Measurements from ENCODE around the gene PAN3. TPM values are rescaled to one million over a fixed set of nuclear protein-coding genes. Genes with fewer than 3 reads are reported as not detected.

The PAN3 gene
- total and polyA plus RNA-seq, 2 experiments from 2014 or later: 27.4 to 58.2 TPM

- peaks cover 45% of the 10 kb centered on the region for H3K79me2 ChIP-seq (replicated peaks; ENCODE audit: insufficient read depth)
- Mint-ChIP-seq H3K27ac (peak overlapping the region; percentile 94), H3K36me3 (ENCODE audit: low read depth) (peaks cover 2% of the 10 kb centered on the region; the same call in 1 of the 3 replicates), H3K4me1 (peaks cover 30% of the 10 kb centered on the region), H3K9me3 (no peaks in the 10 kb centered on the region), H3K4me3 (peak overlapping the region; percentile 87), H3K27me3 (ENCODE audit: insufficient read depth, low read depth, poor library complexity) (peaks cover 10% of the 10 kb centered on the region)
- ATAC-seq (peak; percentile 13), DNase-seq (ENCODE audit: low spot score) (no peak)
- peak overlapping the region; percentile 99 for H3K27ac ChIP-seq (ENCODE audit: low read depth)
- no peaks in the 10 kb centered on the region for H3K27me3 ChIP-seq (ENCODE audit: insufficient read depth)
- no peaks in the 10 kb centered on the region for H4K20me1 ChIP-seq (replicated peaks; ENCODE audit: insufficient read depth)
- no peaks in the 10 kb centered on the region for H3K9me2 ChIP-seq (ENCODE audit: insufficient read depth)
- peaks cover 13% of the 10 kb centered on the region; the same call in 1 of the 2 replicates for H3F3A ChIP-seq (replicated peaks; ENCODE audit: low read depth)
- no peaks in the 10 kb centered on the region for H3K36me3 ChIP-seq (ENCODE audit: insufficient read depth)
- H3K4me2 ChIP-seq: peak overlapping the region; percentile 95
- peak overlapping the region; percentile 90 for H3K4me3 ChIP-seq
- TF ChIP-seq CTCF (conservative IDR thresholded peaks at IDR 0.05; ENCODE audit: low read depth in 2 of 2) (no peak), STAT1 (IDR thresholded peaks at IDR 0.05; ENCODE audit: unreplicated experiment) (no peak), ZNF331 (CRISPR knock-in tag; IDR thresholded peaks at IDR 0.05; ENCODE audit: low read depth) (no peak), JUNB (IDR thresholded peaks at IDR 0.05; ENCODE audit: unreplicated experiment) (no peak), NANOG (IDR thresholded peaks at IDR 0.05; ENCODE audit: borderline replicate concordance) (no peak), ZNF462 (CRISPR knock-in tag; IDR thresholded peaks at IDR 0.05) (no peak), ETS1 (IDR thresholded peaks at IDR 0.05) (no peak), ZNF114 (CRISPR knock-in tag; IDR thresholded peaks at IDR 0.05) (no peak), POLR2AphosphoS5 (IDR thresholded peaks at IDR 0.05; ENCODE audit: low read depth) (no peak), CREB1 (CRISPR knock-in tag; IDR thresholded peaks at IDR 0.05; ENCODE audit: low read depth) (no peak), REST (IDR thresholded peaks at IDR 0.05; ENCODE audit: unreplicated experiment) (no peak), EZH2phosphoT487 (IDR thresholded peaks at IDR 0.05; ENCODE audit: unreplicated experiment) (no peak), EZH2 (IDR thresholded peaks at IDR 0.05; ENCODE audit: low read depth, unreplicated experiment) (no peak)
- H3K4me1 ChIP-seq (ENCODE audit: insufficient read depth): peaks cover 15% of the 10 kb centered on the region
- H2AFZ ChIP-seq: peak overlapping the region; percentile 90
Measured at GRCh38 chr13:28137596-28137995, 749 bp upstream of the PAN3 start.

Data from GM23338 (cell line).